HG03025 (cell line): ENCODE data around the gene SMOC1.

Experiments used
- ATAC-seq: cut with Tn5 transposase; IDR thresholded peaks from one replicate; pipeline ENCODE4 v1.9.1; 2021; ENCODE audit warnings: mild to moderate bottlenecking, moderate library complexity; ENCODE audit not compliant: unreplicated experiment, low FRiP score

SMOC1 gene

DNA sequence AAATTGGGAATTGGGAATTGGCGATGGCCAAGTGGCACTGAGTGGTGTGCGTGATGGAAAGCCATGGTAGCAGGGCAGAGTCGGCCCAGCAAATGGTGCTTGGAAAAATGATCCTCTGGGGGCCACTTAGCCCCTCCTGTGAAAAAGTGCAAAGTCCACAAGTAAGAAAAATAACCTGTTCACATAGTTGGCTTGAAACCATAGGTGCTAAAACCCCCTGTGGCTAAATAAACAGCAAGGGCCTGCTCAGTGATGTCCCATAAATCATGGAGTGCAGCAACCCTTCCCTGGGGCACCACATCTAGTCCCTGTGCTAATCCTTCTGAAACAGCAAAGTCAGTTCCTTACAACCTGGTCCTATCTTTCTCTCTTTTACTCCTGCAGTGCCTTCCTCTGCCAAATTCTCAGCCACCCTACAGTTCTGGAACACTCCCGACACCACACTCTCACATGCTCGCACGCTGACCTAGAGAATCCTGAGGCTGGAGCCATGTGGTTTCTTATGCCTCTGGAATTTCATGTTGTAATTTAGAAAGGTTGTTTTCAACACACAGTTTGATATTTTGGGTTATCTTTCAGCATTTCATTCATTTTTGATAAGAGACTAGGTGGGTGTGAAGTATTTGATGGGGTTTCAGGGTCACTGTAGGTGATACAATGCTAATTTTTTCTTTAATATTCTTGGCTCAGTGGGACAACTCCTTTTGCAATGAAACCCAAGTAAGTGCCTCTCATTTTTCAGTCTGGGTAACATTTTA, 123.6 kb downstream of the SMOC1 start:
- ATAC-seq: no peak

GRCh38 chr14:70004791-70005190, 125.6 kb downstream of the SMOC1 start:
- no peak for ATAC-seq

GRCh38 chr14:70005281-70005805, 126.1 kb downstream of the SMOC1 start:
- ATAC-seq: no peak

- ATAC-seq: no peak
Observed at GRCh38 chr14:70006699-70007098, 127.5 kb downstream of the SMOC1 start.

- ATAC-seq: no peak
Observed at GRCh38 chr14:70008284-70009262, 129.4 kb downstream of the SMOC1 start.

DNA sequence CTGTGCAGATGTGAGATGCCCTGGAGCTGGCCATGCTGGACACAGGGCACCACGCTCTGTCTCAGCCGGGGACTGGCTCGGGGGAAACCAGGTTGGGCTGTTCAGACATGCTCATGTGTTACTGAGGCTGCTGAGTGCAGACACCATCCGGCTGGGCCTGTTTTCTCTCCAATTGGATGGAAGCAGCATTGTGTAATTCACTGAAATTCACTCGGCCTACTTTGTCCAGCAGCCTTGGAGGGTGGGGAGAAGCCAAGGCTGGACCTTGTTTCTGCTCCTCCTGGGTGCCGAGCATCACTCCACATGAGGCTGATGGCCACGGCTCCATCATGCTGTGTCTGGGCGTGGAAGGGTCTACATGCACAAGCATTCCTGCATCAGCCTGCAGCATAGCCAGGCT, 130.7 kb downstream of the SMOC1 start:
- ATAC-seq: no peak

DNA sequence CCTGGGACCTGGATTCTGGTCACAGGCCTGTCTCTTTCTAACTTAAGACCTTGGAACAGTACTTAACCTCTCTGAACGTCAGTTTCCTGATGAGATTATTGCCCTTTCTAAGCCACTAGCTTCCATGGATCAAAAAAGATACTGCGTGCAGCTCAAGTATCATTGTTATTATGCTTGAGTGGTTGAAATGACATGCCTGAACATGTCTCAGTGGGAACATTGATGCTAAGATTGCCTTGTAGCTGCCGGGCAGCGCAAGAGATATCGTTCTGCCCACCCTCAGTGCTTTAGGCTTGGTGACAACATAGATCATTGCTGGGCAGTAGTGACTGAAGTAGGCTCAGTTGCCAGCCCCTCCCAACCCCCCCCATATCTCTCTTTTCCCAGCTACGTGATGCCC, 131.9 kb downstream of the SMOC1 start:
- no peak for ATAC-seq

GRCh38 chr14:70011708-70012107, 132.5 kb downstream of the SMOC1 start:
- no peak for ATAC-seq

DNA sequence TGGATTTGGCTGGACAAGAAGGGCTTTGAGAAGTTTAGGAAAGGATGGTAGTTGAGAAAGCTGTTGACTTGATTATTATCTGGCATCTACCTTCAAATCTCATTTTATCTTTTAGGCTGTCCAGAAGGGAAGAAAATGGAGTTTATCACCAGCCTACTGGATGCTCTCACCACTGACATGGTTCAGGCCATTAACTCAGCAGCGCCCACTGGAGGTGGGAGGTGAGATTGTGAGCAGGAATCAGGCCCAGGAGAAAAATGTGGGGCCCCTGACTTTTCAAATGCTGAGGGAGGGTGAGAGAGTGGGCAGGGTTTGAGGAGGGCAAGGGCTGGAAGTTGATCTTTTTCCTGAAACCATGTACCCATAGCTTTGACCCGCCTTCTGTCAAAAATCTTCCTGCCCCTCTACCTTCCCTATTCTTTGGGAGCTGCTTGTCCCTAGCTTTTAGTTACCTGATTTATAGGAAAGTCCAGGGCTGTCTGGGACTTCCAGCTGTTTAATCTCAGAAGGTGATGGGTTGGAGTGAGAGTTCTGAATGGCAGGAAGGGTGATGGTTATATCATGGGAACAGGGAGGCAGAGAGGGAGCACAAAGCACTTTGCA, 134.2 kb downstream of the SMOC1 start:
- no peak for ATAC-seq

DNA sequence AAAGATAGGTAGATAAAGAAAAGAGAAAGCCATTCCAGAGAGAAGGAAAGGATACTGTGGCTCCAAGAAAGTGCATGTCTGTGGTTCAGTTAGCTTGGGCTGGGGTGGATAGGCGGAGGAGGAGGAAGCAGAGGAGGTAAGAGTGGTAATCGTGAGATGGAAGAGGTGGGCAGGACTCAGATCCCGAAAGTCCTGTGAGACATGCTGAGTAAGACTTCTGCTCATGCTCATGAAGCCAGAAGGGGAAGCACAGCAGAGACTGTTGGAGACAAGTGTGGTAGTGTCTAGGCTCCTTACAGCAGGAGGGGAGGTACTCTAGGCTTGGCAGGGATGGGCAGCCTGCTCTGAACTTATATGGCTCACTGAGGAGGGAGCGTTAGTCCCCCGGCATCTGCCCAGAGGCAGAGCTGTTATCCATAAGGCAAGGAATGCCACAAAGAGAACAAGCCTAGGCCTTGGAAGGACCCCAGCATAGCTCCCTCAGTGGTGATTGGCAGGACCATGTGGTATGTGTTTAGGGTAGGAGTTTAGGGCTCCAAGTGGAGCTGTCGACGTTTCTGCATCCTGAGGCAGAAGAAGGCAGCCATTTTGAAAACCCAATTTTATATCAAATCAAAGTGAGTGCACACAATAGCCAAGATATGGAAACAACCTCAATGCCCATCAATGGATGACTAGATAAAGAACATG, 135.3 kb downstream of the SMOC1 start:
- no peak for ATAC-seq

- no peak for ATAC-seq
Observed at GRCh38 chr14:70018230-70018629, 139.0 kb downstream of the SMOC1 start.

- ATAC-seq: peak; percentile 55
Observed at GRCh38 chr14:70018713-70019211, 139.5 kb downstream of the SMOC1 start.

DNA sequence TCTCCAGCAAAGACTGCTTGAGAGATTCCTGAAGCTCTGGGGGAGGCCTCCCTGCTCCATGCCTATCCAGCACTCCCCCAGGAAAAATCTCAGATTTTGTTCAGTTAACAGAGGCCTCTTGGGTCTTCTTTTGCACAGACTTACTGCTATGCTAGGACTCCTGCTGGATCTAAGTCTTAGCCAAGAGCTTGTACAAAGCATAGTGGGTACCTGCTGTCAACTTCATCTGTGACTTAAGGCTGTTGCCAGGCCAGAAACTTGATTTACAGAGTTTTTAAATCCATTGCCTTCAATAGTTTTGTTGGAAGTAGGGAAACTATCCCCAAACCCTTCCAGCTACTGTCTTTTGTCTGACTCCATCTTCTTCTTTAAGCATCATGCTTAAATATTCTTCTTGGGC, 140.5 kb downstream of the SMOC1 start:
- ATAC-seq: no peak

DNA sequence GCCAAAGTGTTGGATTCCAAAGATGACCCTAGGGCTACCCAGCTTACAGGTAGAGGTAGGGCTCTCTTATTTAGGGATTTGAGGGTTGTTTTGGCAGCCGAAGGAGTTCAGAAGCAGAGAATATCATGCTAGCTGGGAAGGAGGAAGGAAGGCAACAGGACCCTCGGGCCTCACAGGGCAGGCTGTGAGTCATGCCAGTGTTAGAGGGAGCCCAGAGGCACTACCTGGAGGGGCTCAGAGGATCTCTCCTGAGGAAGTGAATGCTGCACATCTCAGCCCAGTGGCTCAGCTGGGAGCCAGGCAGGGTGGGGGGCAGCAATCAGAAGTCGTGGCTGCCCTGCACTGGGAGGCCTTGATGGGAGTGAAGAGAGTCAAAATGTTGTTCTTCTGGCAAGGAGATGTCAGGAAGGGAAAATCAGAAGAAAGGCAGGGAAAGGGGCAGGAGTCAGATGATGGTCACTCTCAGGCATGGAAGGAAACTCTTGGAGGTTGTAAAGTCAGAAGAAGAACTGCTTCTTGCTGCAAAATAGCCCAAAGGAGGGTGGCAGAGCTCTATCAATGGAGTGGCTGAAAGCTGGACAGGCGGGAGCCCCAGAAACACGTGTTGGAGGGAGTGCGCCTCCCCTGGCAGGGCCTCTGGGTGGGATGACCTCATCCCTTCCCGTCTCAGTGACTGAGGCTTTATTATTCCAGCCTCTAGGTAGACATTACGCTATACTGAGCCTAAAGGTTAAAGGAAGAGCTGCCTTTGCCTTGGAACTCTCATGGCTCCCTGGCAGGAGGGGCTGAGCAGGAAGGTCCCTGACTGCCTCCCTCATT, 141.3 kb downstream of the SMOC1 start:
- ATAC-seq: no peak

- ATAC-seq: no peak
Observed at GRCh38 chr14:70021548-70022220, 142.5 kb downstream of the SMOC1 start.

DNA sequence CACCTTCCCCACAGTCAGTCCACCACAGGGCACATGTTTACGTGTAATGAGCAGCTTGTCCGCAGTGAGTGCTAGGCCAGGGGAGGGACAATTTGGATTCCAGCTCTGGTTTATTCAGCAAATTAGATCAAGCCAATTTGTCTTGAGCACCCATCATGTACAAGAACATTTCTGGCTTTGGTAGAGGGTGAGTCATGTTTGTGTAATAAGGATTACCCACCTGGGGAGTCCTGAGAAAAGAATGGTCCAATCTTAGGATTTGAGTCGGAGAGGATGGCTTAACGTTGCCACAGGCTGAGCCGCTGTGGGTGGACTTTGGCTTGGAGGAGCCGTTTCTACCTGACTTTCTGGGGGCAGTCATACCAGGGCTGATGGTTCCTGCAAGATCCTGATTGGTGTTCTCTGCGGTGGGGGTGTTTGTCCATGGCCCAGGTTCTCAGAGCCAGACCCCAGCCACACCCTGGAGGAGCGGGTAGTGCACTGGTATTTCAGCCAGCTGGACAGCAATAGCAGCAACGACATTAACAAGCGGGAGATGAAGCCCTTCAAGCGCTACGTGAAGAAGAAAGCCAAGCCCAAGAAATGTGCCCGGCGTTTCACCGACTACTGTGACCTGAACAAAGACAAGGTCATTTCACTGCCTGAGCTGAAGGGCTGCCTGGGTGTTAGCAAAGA, 143.7 kb downstream of the SMOC1 start:
- ATAC-seq: no peak

DNA sequence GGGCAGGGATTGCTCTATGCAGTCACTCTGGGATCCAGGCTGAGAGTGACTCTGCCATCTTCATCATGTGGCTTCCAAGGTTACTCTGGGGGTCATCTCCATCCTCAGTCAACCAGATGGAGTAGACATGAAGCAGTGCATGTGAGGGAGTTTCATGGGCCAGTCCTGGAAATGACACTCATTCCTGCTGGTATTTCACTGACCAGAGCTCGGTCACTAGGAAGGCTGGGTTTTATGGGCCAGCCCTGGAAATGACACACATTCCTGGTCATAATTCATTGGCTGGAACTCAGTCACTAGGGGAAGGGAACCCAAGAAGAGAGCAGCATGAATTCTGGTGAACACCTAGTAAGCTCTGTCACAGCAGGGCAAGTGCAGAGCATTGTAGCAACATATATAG, 144.7 kb downstream of the SMOC1 start:
- no peak for ATAC-seq

DNA sequence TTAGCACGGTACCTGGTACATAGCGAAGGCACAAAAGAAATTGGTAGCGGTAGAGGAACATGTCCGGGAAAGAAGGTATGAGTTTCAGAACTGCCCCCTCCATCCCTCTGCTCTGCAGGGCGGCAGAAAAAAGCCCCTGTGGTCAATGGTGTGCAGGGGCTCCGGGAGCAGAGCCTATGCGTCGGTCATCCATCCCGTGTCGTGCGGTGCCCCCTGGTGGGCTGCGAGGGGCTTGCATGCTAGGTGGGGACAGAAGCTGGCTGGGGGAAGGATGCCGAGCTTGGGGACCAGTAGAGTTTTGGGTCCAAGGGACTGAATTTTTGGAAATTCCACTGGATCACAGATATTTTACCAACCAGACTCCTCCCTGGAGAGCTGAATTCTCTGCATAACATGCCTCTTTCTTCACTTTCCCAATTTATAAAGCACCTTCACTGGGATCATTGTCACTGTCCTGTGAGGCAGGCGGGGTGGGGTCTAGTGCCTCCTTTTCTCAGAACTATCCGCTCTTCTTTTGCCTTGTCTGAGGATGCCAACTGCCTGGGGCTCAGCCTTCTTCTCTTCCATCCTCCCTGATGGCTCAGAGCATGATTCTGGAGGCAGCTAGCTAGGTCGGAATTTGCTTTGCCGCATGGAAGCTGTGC, 148.7 kb downstream of the SMOC1 start:
- ATAC-seq: no peak
